Astrocyte (in vitro differentiated cells and primary cell): ENCODE results near the gene ABCC2. TPM values are rescaled to one million over a fixed set of nuclear protein-coding genes. Genes with fewer than 3 reads are reported as not detected.

Source experiments
- DNase-seq: peaks from one replicate; pipeline ENCODE4 v3.0.0-alpha.2; 2010; ENCODE audit warnings: low read depth
- FAIRE-seq: peaks from 2 replicates; lab custom pipeline; 2011; peaks lifted over from hg19 to GRCh38; lab: Jason Lieb, UNC
- H2AFZ ChIP-seq: 2 replicates; pipeline ENCODE4 v1.6.0; 2012; ENCODE audit warnings: low read depth, low read length, inconsistent platforms
- H3K27ac ChIP-seq: 2 replicates; pipeline ENCODE4 v1.5.1; 2011; ENCODE audit warnings: low read depth, low read length, inconsistent platforms
- H3K27me3 ChIP-seq: 2 replicates; pipeline ENCODE4 v1.6.0; 2011; ENCODE audit warnings: low read length, inconsistent platforms; ENCODE audit not compliant: insufficient read depth
- H3K36me3 ChIP-seq: 2 replicates; pipeline ENCODE4 v1.5.1; 2011; ENCODE audit warnings: low read length, inconsistent platforms; ENCODE audit not compliant: insufficient read depth
- H3K4me1 ChIP-seq: 2 replicates; pipeline ENCODE4 v1.5.1; 2011; ENCODE audit warnings: low read length, inconsistent platforms; ENCODE audit not compliant: insufficient read depth
- H3K4me2 ChIP-seq: 2 replicates; pipeline ENCODE4 v1.6.0; 2012; ENCODE audit warnings: low read length, inconsistent platforms
- H3K4me3 ChIP-seq: 2 replicates; pipeline ENCODE4 v1.5.1; 2011; ENCODE audit warnings: low read depth, mild to moderate bottlenecking, low read length, inconsistent platforms; ENCODE audit not compliant: insufficient read depth
- H3K79me2 ChIP-seq: 2 replicates; pipeline ENCODE4 v1.6.0; 2012; ENCODE audit warnings: mild to moderate bottlenecking, low read length, inconsistent platforms; ENCODE audit not compliant: insufficient read depth
- H3K9ac ChIP-seq: 2 replicates; pipeline ENCODE4 v1.6.0; 2012; ENCODE audit warnings: mild to moderate bottlenecking, low read length, inconsistent platforms
- H3K9me3 ChIP-seq: 2 replicates; pipeline ENCODE4 v1.5.1; 2012; ENCODE audit warnings: low read depth, mild to moderate bottlenecking, low read length, inconsistent platforms; ENCODE audit not compliant: insufficient read depth
- H4K20me1 ChIP-seq: 2 replicates; pipeline ENCODE4 v1.6.0; 2012; ENCODE audit warnings: low read length, inconsistent platforms; ENCODE audit not compliant: insufficient read depth
- H3K27ac Mint-ChIP-seq: one replicate; pipeline ENCODE4 v1.8.0; 2021; ENCODE audit warnings: mild to moderate bottlenecking, mixed read lengths; ENCODE audit not compliant: unreplicated experiment
- H3K27me3 Mint-ChIP-seq: one replicate; pipeline ENCODE4 v1.8.0; 2021; ENCODE audit warnings: low read depth, mixed read lengths; ENCODE audit not compliant: unreplicated experiment
- H3K36me3 Mint-ChIP-seq: one replicate; pipeline ENCODE4 v1.8.0; 2021; ENCODE audit warnings: low read depth, mixed read lengths; ENCODE audit not compliant: unreplicated experiment
- H3K4me1 Mint-ChIP-seq: one replicate; pipeline ENCODE4 v1.8.0; 2021; ENCODE audit warnings: low read depth, mixed read lengths; ENCODE audit not compliant: unreplicated experiment
- H3K4me3 Mint-ChIP-seq: one replicate; pipeline ENCODE4 v1.8.0; 2021; ENCODE audit warnings: mild to moderate bottlenecking, moderate library complexity, mixed read lengths; ENCODE audit not compliant: unreplicated experiment
- H3K9me3 Mint-ChIP-seq: one replicate; pipeline ENCODE4 v1.8.0; 2021; ENCODE audit warnings: mild to moderate bottlenecking, mixed read lengths; ENCODE audit not compliant: unreplicated experiment
- EZH2 ChIP-seq: IDR thresholded peaks from 2 replicates; pipeline ENCODE4 v1.6.1; 2012; ENCODE audit warnings: mild to moderate bottlenecking, low read length, inconsistent platforms; ENCODE audit not compliant: insufficient read depth
- total RNA-seq: library from RNA; stranded (reverse); gene quantifications from 2 replicates; pipeline ENCODE4 v1.2.1, GENCODE V29; 2021
- TF ChIP-seq, protein P1 (sequence below): IDR thresholded peaks from 2 replicates; pipeline ENCODE4 v1.5.1; 2011; ENCODE audit warnings: low read depth, mild to moderate bottlenecking, inconsistent platforms, low read length, moderate library complexity; ENCODE audit not compliant: insufficient read depth

ABCC2 gene
- total RNA-seq, 1 donor from 2014 or later: 0.59 TPM

DNA sequence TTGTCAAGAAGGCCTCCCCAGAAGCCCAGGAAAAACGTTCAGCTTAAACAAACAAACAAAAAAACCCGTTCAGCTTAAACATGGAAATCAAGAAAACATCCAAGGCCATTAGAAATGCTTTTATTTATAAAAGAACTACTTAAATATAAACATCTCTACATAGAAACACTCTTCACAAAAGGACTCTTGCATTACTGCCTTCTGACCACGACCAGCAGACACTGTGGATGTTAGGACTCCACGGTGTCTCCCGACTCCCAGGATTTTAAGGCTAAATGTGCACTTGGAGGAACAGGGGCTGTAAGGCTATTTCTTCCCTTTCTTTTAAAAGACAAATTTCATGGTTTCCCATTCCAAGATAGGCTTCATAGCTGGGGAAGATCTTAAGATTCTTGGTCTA, 93.0 kb downstream of the ABCC2 start:
- Histone ChIP-seq H2AFZ (no peak overlapping the region), H3K27me3 (no peaks in the 10 kb centered on the region), H3K4me1 (no peaks in the 10 kb centered on the region), H3K27ac (no peak overlapping the region), H3K79me2 (no peaks in the 10 kb centered on the region), H3K9me3 (no peaks in the 10 kb centered on the region), H3K4me2 (no peak overlapping the region), H3K36me3 (peaks cover 56% of the 10 kb centered on the region), H3K4me3 (no peak overlapping the region), H3K9ac (no peak overlapping the region), H4K20me1 (peaks cover 23% of the 10 kb centered on the region)
- Mint-ChIP-seq H3K27me3 (no peaks in the 10 kb centered on the region), H3K4me1 (peaks cover 7% of the 10 kb centered on the region), H3K27ac (no peak overlapping the region), H3K4me3 (no peak overlapping the region), H3K9me3 (no peaks in the 10 kb centered on the region), H3K36me3 (peaks cover 36% of the 10 kb centered on the region)
- DNase-seq: no peak
- no peak for TF ChIP-seq EZH2
- TF ChIP-seq, protein P1, sequence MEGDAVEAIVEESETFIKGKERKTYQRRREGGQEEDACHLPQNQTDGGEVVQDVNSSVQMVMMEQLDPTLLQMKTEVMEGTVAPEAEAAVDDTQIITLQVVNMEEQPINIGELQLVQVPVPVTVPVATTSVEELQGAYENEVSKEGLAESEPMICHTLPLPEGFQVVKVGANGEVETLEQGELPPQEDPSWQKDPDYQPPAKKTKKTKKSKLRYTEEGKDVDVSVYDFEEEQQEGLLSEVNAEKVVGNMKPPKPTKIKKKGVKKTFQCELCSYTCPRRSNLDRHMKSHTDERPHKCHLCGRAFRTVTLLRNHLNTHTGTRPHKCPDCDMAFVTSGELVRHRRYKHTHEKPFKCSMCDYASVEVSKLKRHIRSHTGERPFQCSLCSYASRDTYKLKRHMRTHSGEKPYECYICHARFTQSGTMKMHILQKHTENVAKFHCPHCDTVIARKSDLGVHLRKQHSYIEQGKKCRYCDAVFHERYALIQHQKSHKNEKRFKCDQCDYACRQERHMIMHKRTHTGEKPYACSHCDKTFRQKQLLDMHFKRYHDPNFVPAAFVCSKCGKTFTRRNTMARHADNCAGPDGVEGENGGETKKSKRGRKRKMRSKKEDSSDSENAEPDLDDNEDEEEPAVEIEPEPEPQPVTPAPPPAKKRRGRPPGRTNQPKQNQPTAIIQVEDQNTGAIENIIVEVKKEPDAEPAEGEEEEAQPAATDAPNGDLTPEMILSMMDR: no peak
- no peak for FAIRE-seq

DNA sequence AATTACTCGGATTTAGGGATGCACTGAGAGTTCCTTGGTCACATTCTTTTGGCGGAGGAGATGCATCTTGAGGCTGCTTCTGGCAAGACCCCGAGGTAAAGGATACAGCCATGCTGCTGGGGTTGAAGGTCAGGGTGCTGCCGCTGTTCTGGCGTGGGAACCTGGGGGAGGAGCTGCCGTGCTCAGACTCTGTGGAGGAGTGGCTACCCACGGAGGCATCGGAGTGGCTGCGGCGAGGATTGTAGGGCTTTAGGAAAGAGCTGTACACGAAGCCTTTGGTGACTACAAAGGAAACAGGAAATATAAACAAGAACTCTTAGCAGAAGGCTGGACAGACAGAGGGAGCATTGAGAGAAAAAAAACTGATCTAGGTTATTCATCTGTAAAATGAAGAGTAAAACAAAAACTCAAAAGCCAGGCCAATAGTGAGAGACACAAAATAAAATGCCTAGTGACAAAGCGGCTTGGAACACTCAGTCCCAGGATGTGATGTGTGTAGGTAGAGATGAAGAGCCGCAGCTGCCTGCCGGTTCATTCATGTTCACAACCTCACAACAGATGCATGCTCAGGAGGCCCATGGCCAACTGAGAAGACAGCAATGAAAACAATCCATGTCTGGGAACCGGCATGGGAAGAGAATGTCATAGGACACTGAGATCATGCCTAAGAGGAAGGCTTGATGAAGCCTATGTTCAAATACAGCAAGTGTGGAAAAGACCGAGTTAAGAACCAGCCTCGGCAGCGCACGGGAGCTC, 97.8 kb downstream of the ABCC2 start:
- H3K79me2 ChIP-seq: no peaks in the 10 kb centered on the region
- H3K36me3 Mint-ChIP-seq: peaks cover 48% of the 10 kb centered on the region
- H3K36me3 ChIP-seq: peaks cover 81% of the 10 kb centered on the region
- H3K9me3 ChIP-seq: no peaks in the 10 kb centered on the region
- H2AFZ ChIP-seq: no peak overlapping the region
- H3K4me2 ChIP-seq: no peak overlapping the region
- H3K27me3 ChIP-seq: no peaks in the 10 kb centered on the region
- DNase-seq (no peak), FAIRE-seq (no peak)
- H3K4me3 ChIP-seq: no peak overlapping the region
- TF ChIP-seq EZH2: no peak
- TF ChIP-seq, protein P1: no peak
- H3K9me3 Mint-ChIP-seq: no peaks in the 10 kb centered on the region
- peaks cover 1% of the 10 kb centered on the region for H3K4me1 Mint-ChIP-seq
- H3K27ac Mint-ChIP-seq: no peak overlapping the region
- no peaks in the 10 kb centered on the region for H3K27me3 Mint-ChIP-seq
- H3K9ac ChIP-seq: no peak overlapping the region
- H4K20me1 ChIP-seq: peaks cover 22% of the 10 kb centered on the region
- no peak overlapping the region for H3K27ac ChIP-seq
- H3K4me3 Mint-ChIP-seq: no peak overlapping the region
- no peaks in the 10 kb centered on the region for H3K4me1 ChIP-seq

DNA sequence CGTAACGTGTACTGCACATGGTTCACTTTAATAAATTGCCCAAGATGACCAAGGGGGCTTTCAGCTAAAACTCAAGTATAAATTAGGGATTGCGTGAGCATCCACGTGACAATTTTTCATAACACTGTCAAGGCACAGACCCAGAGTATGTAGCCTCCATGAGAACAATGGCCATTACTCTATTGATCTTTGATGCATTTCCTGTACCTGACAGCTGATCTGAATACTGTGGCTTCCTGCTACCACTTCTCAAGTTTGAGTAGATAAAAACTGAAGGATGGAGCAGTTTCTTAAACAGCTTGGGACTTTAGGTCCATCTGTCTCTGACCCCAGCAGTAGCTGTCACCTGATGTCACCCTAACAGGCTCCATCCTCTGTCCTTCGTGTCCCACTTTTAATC, 98.9 kb downstream of the ABCC2 start:
- Histone ChIP-seq H3K4me3 (no peak overlapping the region), H3K4me1 (no peaks in the 10 kb centered on the region), H3K27ac (no peak overlapping the region), H3K36me3 (peaks cover 88% of the 10 kb centered on the region), H3K79me2 (no peaks in the 10 kb centered on the region), H3K27me3 (no peaks in the 10 kb centered on the region), H3K9me3 (no peaks in the 10 kb centered on the region), H4K20me1 (peaks cover 27% of the 10 kb centered on the region), H2AFZ (no peak overlapping the region), H3K9ac (no peak overlapping the region), H3K4me2 (no peak overlapping the region)
- Mint-ChIP-seq H3K4me3 (no peak overlapping the region), H3K4me1 (no peaks in the 10 kb centered on the region), H3K27me3 (no peaks in the 10 kb centered on the region), H3K27ac (no peak overlapping the region), H3K9me3 (no peaks in the 10 kb centered on the region), H3K36me3 (peaks cover 42% of the 10 kb centered on the region)
- no peak for FAIRE-seq
- no peak for DNase-seq
- TF ChIP-seq EZH2: no peak
- TF ChIP-seq, protein P1: no peak
